HCT116 (cell line): ENCODE results near the gene PDE4C. TPM values are rescaled to one million over a fixed set of nuclear protein-coding genes. Genes with fewer than 3 reads are reported as not detected.

Experiments
- ATAC-seq: fragments of 200-7000 bp; cut with Tn5 transposase; 2 replicates; pipeline ENCODE4 v1.9.1; 2020; ENCODE audit warnings: mild to moderate bottlenecking, moderate library complexity
- BruUV-seq: library from RNA; stranded (reverse); fragments of 400-500 nt; replicated peaks from 2 replicates; lab custom pipeline; 2021; lab: Mats Ljungman, UMichigan
- CTCF ChIA-PET: fragments of 300-600 bp; sonication (Branson Sonifier 250); formaldehyde crosslinking; loops from one replicate; lab custom pipeline; 2021; ENCODE audit warnings: antibody characterized with exemption; lab: Charles Lee
- POLR2A ChIA-PET: fragments of 300-600, 350-600 bp; sonication (Branson Sonifier 250); formaldehyde crosslinking; loops from one replicate; lab custom pipeline; 2021; ENCODE audit warnings: antibody characterized with exemption; lab: Charles Lee
- RAD21 ChIA-PET, 2 experiments: fragments of 300-600 bp; sonication (Branson Sonifier 250); formaldehyde crosslinking; loops; one replicate each; lab custom pipeline; 2023; ENCODE audit warnings: low total read pairs in 2 of 2; ENCODE audit not compliant: uncharacterized antibody in 2 of 2, unreplicated experiment in 2 of 2, low non-redundant PET in 1 of 2; lab: Charles Lee
- DNase-seq: peaks from one replicate; pipeline ENCODE4 v3.0.0-alpha.2; 2010; ENCODE audit warnings: low read depth, low spot score
- H2AFZ ChIP-seq: fragments of 200-600 bp; shearing (Covaris generic), sonication (generic); 2 replicates; pipeline ENCODE4 v1.6.1; 2017; ENCODE audit warnings: low read depth, mixed run types, mixed read lengths, antibody characterized with exemption, low read length; ENCODE audit not compliant: poor library complexity, severe bottlenecking
- H3K27ac ChIP-seq: 2 replicates; pipeline ENCODE4 v1.5.1; 2012; ENCODE audit warnings: low read depth, low read length
- H3K27me3 ChIP-seq: fragments of 200-600 bp; sonication (generic); 2 replicates; pipeline ENCODE4 v1.6.1; 2016; ENCODE audit warnings: mixed run types, low read length, mixed read lengths; ENCODE audit not compliant: insufficient read depth
- H3K36me3 ChIP-seq, 2 experiments: fragments of 200-500 bp in 1 of 2; fragments of 200-600 bp in 1 of 2; sonication (Bioruptor generic) in 1 of 2; sonication (generic) in 1 of 2; 2 replicates each; pipeline versions ENCODE4 v1.5.1 to v1.6.1; 2014 to 2016; ENCODE audit warnings: low read length in 2 of 2, inconsistent platforms in 1 of 2, mixed read lengths in 1 of 2, mixed run types in 1 of 2; ENCODE audit not compliant: insufficient read depth in 2 of 2, control insufficient read depth in 1 of 2
- H3K4me1 ChIP-seq, 2 experiments: fragments of 200-600 bp in 1 of 2; sonication (generic) in 1 of 2; 2 replicates each; pipeline versions ENCODE4 v1.5.1 to v1.6.1; 2012 to 2017; ENCODE audit warnings: low read length in 2 of 2, inconsistent platforms in 1 of 2, mild to moderate bottlenecking in 1 of 2, mixed read lengths in 1 of 2, mixed run types in 1 of 2, moderate library complexity in 1 of 2; ENCODE audit not compliant: insufficient read depth in 2 of 2, control insufficient read depth in 1 of 2
- H3K4me2 ChIP-seq: fragments of 200-600 bp; sonication (generic); 2 replicates; pipeline ENCODE4 v1.6.1; 2017; ENCODE audit warnings: mixed run types, low read length, mixed read lengths
- H3K4me3 ChIP-seq, 2 experiments: fragments of 200-600 bp in 1 of 2; sonication (generic) in 1 of 2; replicated peaks in 1 of 2; 2 replicates each; pipeline ENCODE4 v1.5.1; 2011 to 2016; ENCODE audit warnings: low read length in 2 of 2, control low read depth in 1 of 2, low read depth in 1 of 2, mild to moderate bottlenecking in 1 of 2, mixed read lengths in 1 of 2, mixed run types in 1 of 2
- H3K79me2 ChIP-seq: fragments of 200-600 bp; sonication (generic); 2 replicates; pipeline ENCODE4 v1.6.1; 2017; ENCODE audit warnings: mild to moderate bottlenecking, mixed run types, low read length, moderate library complexity, mixed read lengths; ENCODE audit not compliant: insufficient read depth
- H3K9ac ChIP-seq: fragments of 200-600 bp; sonication (generic); 2 replicates; pipeline ENCODE4 v1.6.1; 2016; ENCODE audit warnings: low read length, mixed read lengths
- H3K9me2 ChIP-seq: fragments of 200-600 bp; sonication (generic), shearing (Covaris generic); 2 replicates; pipeline ENCODE4 v1.6.1; 2017; ENCODE audit warnings: mixed run types, mild to moderate bottlenecking, moderate library complexity; ENCODE audit not compliant: insufficient read depth
- H3K9me3 ChIP-seq, 2 experiments: fragments of 200-500 bp in 1 of 2; fragments of 200-600 bp in 1 of 2; sonication (Bioruptor generic) in 1 of 2; sonication (generic) in 1 of 2; 2 replicates each; pipeline ENCODE4 v1.6.1; 2014 to 2017; ENCODE audit warnings: low read length in 2 of 2, mixed read lengths in 2 of 2, inconsistent platforms in 1 of 2, low read depth in 1 of 2, mild to moderate bottlenecking in 1 of 2, mixed run types in 1 of 2, moderate library complexity in 1 of 2; ENCODE audit not compliant: control insufficient read depth in 1 of 2, insufficient read depth in 1 of 2
- H4K20me1 ChIP-seq: fragments of 200-600 bp; sonication (generic), shearing (Covaris generic); 2 replicates; pipeline ENCODE4 v1.6.1; 2017; ENCODE audit warnings: mixed run types, mild to moderate bottlenecking, moderate library complexity; ENCODE audit not compliant: insufficient read depth
- ATF3 ChIP-seq: IDR thresholded peaks from 2 replicates; pipeline ENCODE4 v1.6.1; 2012
- CBX3 ChIP-seq: IDR thresholded peaks from 2 replicates; pipeline ENCODE4 v1.6.1; 2012; ENCODE audit warnings: low read depth
- CEBPB ChIP-seq: IDR thresholded peaks from 2 replicates; pipeline ENCODE4 v1.6.1; 2012; ENCODE audit warnings: low read depth
- ELF1 ChIP-seq: IDR thresholded peaks from 2 replicates; pipeline ENCODE4 v1.6.1; 2012; ENCODE audit warnings: low read depth, borderline replicate concordance
- EZH2phosphoT487 ChIP-seq: fragments of 200-600 bp; IDR thresholded peaks from 2 replicates; pipeline ENCODE4 v1.6.1; 2018; ENCODE audit warnings: antibody characterized with exemption, borderline replicate concordance
- FOSL1 ChIP-seq: IDR thresholded peaks from 2 replicates; pipeline ENCODE4 v1.6.1; 2012; ENCODE audit warnings: low read depth
- JUND ChIP-seq: IDR thresholded peaks from 2 replicates; pipeline ENCODE4 v1.6.1; 2012
- MAX ChIP-seq: IDR thresholded peaks from 2 replicates; pipeline ENCODE4 v1.6.1; 2012
- POLR2A ChIP-seq: IDR thresholded peaks from 2 replicates; pipeline ENCODE4 v1.7.0; 2011; ENCODE audit warnings: borderline replicate concordance; ENCODE audit not compliant: insufficient read depth, insufficient read length; ENCODE audit errors: extremely low read depth
- POLR2AphosphoS5 ChIP-seq: IDR thresholded peaks from 2 replicates; pipeline ENCODE4 v1.6.1; 2011; ENCODE audit warnings: mild to moderate bottlenecking, low read depth, low read length, moderate library complexity
- SIN3A ChIP-seq: IDR thresholded peaks from 2 replicates; pipeline ENCODE4 v1.6.1; 2012; ENCODE audit warnings: low read depth
- SP1 ChIP-seq: IDR thresholded peaks from 2 replicates; pipeline ENCODE4 v1.6.1; 2012; ENCODE audit warnings: low read depth
- SRF ChIP-seq: IDR thresholded peaks from 2 replicates; pipeline ENCODE4 v1.6.1; 2012; ENCODE audit warnings: low read depth
- TCF7L2 ChIP-seq: IDR thresholded peaks from 2 replicates; pipeline ENCODE4 v1.7.0; 2011; ENCODE audit warnings: borderline replicate concordance, inconsistent platforms; ENCODE audit not compliant: insufficient read depth, insufficient read length; ENCODE audit errors: extremely low read depth
- ZBTB33 ChIP-seq: IDR thresholded peaks from 2 replicates; pipeline ENCODE4 v1.6.1; 2011; ENCODE audit warnings: mild to moderate bottlenecking, low read length, moderate library complexity; ENCODE audit not compliant: insufficient replicate concordance; ENCODE audit errors: extremely low read depth
- intact Hi-C: fragments of 100-400 bp; cut with micrococcal nuclease; formaldehyde crosslinking; loops from 2 replicates; pipeline ENCODE4 v1.10.0; 2022
- total RNA-seq: library from RNA; stranded (reverse); gene quantifications from one replicate; pipeline ENCODE4 v1.2.1, GENCODE V29; 2021; ENCODE audit not compliant: unreplicated experiment
- TF ChIP-seq, protein P1 (sequence below): IDR thresholded peaks from 2 replicates; pipeline ENCODE4 v1.6.1; 2012; ENCODE audit warnings: low read depth

The PDE4C gene
- total RNA-seq, 1 experiment from 2014 or later: 1.5 TPM

GRCh38 chr19:18227781-18228271, 1.6 kb upstream of the PDE4C start:
- Histone ChIP-seq H3K27me3 (no peaks in the 10 kb centered on the region), H3K4me2 (no peak overlapping the region), H4K20me1 (no peaks in the 10 kb centered on the region), H3K4me1 (peaks cover 15 to 34% of the 10 kb centered on the region in 2 experiments), H3K36me3 (no peaks in the 10 kb centered on the region), H3K27ac (no peak overlapping the region), H3K79me2 (no peaks in the 10 kb centered on the region), H3K4me3 (no peak overlapping the region), H3K9me3 (no peaks in the 10 kb centered on the region), H3K9ac (no peak overlapping the region), H2AFZ (no peak overlapping the region), H3K9me2 (no peaks in the 10 kb centered on the region)
- no peak for ATAC-seq
- no peak for TF ChIP-seq POLR2A
- no peak for TF ChIP-seq POLR2AphosphoS5
- TF ChIP-seq CEBPB: no peak
- TF ChIP-seq JUND: no peak
- TF ChIP-seq SRF: no peak
- TF ChIP-seq ELF1: no peak
- TF ChIP-seq SP1: no peak
- TF ChIP-seq TCF7L2: no peak
- TF ChIP-seq CBX3: no peak
- TF ChIP-seq SIN3A: no peak
- TF ChIP-seq FOSL1: no peak
- TF ChIP-seq ATF3: no peak
- no peak for TF ChIP-seq EZH2phosphoT487
- TF ChIP-seq MAX: no peak
- TF ChIP-seq, protein P1, sequence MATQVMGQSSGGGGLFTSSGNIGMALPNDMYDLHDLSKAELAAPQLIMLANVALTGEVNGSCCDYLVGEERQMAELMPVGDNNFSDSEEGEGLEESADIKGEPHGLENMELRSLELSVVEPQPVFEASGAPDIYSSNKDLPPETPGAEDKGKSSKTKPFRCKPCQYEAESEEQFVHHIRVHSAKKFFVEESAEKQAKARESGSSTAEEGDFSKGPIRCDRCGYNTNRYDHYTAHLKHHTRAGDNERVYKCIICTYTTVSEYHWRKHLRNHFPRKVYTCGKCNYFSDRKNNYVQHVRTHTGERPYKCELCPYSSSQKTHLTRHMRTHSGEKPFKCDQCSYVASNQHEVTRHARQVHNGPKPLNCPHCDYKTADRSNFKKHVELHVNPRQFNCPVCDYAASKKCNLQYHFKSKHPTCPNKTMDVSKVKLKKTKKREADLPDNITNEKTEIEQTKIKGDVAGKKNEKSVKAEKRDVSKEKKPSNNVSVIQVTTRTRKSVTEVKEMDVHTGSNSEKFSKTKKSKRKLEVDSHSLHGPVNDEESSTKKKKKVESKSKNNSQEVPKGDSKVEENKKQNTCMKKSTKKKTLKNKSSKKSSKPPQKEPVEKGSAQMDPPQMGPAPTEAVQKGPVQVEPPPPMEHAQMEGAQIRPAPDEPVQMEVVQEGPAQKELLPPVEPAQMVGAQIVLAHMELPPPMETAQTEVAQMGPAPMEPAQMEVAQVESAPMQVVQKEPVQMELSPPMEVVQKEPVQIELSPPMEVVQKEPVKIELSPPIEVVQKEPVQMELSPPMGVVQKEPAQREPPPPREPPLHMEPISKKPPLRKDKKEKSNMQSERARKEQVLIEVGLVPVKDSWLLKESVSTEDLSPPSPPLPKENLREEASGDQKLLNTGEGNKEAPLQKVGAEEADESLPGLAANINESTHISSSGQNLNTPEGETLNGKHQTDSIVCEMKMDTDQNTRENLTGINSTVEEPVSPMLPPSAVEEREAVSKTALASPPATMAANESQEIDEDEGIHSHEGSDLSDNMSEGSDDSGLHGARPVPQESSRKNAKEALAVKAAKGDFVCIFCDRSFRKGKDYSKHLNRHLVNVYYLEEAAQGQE: no peak
- no peak for TF ChIP-seq ZBTB33
- intact Hi-C loops: no loop called here
- RAD21 ChIA-PET: no interaction called here
- CTCF ChIA-PET: no interaction called here
- POLR2A ChIA-PET: no interaction called here
- no peak for DNase-seq
- BruUV-seq: no TSS peak
